GM04504 (cell line): ENCODE data around the gene TBC1D24.

Experiments
- DNase-seq: peaks from one replicate; pipeline ENCODE4 v3.0.0-alpha.2; 2012; ENCODE audit warnings: low read depth

Gene TBC1D24

GRCh38 chr16:2499454-2499853, 24.5 kb downstream of the TBC1D24 start:
- DNase-seq, result no peak

DNA sequence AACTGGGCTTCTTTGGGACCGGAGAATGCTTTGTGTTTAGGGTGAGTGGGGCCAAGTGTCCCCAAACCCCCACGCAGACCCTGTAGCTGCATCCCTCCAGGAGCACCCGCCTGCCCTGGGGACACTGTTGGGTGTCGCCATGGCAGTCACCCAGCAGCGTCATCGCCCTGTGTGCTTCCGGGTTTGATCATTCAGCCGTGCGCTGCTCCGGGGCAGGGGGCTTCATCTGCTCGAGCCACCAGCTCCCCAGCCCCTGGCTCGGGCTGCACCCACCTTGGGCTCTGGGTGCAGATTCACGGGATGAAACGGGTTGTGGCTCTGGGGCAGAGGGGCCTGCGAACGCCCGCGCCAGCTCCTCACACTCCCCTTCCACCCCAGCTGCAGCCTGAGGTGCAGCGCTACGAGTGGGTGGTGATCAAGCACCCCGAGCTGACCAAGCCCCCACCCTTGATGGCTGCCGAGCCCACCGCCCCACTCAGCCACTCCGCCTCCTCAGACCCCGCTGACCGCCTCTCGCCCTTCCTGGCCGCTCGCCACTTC, 25.0 kb downstream of the TBC1D24 start:
- DNase-seq, result no peak

GRCh38 chr16:2500430-2500917, 25.5 kb downstream of the TBC1D24 start:
- no peak for DNase-seq

DNA sequence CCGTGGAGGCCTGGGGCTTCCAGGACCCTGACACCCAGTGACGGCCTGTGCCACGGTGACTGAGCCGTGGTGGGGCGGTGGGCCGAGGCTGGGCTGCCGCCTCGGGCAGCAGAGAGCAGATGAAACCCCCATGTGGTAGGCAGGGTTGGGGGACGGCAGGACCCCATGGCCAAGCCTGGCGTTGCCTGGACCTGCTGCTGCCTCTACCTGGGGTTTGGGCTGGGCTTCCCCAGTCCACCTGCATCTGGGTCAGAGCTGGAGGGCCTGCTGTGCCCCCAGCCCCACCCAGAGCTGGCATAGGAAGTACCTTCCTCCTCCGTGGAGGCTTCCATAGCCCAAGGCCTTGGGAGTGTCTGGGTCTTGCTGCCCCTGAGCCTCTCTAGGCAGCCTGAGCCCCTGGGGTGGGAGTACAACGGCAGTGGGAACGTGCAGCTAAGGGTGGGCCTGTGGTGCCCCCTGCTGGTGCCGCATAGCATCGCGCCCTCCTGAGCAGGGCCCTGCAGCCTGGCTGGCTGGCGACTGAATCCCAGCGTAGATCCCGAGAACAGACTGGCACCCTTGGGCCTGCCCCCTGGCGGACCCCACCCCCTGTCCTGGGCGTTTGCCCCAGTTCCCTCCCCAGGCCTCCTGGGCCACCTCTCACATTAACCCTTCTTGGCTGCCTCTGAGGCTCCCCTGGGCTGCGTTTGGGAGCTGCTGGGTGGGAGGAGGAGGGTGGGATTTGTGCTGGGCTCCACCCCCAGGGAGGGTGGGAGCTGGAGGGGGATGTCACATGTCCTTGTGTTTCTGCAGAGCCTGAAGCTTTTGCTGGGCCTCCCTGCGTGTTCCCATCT, 26.2 kb downstream of the TBC1D24 start:
- peak; percentile 29 for DNase-seq

DNA sequence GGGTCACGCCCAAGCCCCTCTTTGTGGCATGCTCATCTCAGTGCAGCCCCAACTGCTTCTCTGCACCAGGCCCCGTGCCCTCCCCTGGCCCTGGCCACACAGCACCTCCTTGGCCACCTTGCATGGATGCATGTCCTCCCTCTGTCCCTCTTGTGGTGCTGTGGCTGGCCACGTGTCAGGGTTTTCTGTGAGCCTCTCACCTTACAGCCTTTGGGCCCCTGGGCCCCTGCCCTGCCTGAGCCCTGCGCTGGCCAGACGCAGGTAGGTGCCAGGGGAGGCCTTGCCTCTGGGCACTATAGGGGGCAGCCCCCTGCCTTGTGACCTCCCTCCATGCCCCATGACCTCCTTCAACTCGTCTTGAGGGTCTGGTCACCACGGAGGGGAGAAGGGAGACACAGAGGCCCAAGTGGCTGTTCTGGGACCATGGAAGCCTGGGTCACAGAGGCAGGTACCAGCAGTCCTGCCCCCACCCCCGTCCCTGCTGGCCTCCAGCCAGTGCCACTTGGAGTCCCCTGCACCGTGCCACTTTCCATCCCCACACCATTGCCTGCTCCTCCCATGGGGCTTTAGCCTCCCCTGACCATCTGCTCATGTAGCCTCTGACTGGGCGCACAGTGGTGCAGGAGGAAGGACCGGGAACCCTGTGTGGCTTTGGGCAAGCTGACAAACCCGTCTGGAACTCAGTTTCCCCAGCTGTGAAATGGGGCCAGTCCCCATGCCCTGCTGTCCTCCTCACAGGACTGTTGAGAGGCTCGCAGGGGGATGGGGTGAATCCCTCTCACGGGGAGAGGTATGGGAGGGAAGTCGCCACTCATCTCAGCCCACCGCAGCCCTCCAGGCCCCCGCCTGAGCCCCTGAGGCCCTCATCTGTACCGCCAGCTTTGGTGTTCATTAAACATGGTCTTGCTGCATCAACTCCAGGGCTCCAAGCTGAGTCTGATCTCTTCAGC, 27.3 kb downstream of the TBC1D24 start:
- DNase-seq, result no peak

DNA sequence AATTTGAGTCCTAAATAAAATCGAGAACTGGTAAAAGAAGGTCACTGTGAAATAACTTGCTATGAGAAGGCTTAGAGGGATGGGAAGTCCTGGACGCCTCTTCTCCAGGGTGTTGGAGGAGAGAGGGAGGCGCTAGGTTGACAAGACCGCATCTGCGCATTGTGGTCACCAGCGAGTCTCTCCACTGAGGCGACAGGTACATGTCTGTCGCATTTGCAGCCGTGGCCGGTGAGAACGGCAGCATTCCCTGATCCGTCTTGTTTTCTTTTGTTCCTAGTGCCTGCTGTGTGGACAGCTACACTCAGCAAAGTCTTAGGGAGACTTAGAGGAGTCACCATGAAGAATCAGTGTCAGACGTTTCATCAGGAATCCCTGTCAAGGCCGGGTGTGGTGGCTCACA, 30.8 kb downstream of the TBC1D24 start:
- DNase-seq, result no peak

DNA sequence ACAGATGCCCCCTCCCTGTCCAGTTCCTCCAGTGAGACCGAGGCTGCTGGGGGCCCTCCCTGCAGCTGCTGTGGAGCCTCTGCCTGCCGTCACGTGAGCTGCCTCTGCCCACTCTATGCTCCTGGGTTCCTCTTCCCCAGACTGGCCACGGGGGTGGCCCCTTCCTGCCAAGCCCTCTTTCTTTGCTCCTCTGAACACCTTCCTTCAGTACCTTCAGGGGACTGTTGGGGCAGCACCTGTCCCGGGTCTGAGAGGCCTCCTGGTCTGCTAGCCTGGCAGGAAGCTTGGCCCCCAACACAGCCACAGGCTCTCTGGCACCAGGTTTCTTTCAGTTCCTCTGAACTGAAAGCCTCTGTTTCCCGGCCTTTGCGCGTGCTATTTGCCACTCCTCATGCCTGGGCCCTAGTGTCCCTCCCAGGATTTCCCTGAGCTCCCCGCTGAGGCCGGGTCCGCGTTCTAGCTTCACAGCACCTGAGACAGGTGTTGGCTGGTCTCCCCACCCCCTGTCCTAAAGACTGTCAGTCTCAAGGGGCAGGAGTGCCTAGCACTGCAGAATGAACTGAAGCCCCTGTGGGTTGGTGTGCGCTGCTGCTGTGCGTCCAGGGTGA, 32.2 kb downstream of the TBC1D24 start:
- no peak for DNase-seq

- DNase-seq, result no peak
These were observed 32.7 kb downstream of the TBC1D24 start for GRCh38 chr16:2507665-2508064.

DNA sequence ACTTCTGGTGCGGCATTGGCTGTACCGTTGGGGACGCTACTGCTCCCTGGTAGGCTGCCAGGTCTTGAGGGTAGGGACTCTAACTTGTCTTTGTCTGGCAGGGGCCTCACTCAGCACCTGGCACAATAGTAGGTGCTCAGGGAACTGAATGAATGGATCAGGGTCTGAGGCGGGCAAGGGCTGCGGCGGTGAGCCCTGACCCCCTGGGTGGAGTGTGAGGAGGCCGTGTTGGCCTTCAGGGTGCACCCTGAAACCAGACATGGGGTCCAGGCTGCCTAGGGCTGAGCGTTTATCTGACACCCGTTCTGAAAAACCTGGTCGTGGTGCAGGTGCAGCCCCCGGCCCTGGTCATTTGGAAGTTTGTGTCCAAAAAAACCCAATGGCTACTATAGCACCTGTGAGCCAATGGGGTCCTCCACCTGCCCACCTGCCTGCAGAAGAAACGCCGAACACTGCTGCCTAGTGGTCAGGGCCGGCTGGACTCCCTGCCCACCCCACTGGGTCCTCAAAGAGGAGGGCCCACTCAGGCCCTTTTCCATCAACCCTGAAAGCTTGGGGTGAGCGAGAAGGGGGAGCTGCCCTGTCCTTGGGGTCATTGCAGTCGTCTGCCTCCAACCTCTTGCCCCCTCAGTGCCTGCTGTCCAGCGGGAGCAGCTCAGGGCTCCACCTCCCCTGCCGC, 33.9 kb downstream of the TBC1D24 start:
- DNase-seq, result no peak

GRCh38 chr16:2511128-2511800, 36.3 kb downstream of the TBC1D24 start:
- DNase-seq, result no peak

DNA sequence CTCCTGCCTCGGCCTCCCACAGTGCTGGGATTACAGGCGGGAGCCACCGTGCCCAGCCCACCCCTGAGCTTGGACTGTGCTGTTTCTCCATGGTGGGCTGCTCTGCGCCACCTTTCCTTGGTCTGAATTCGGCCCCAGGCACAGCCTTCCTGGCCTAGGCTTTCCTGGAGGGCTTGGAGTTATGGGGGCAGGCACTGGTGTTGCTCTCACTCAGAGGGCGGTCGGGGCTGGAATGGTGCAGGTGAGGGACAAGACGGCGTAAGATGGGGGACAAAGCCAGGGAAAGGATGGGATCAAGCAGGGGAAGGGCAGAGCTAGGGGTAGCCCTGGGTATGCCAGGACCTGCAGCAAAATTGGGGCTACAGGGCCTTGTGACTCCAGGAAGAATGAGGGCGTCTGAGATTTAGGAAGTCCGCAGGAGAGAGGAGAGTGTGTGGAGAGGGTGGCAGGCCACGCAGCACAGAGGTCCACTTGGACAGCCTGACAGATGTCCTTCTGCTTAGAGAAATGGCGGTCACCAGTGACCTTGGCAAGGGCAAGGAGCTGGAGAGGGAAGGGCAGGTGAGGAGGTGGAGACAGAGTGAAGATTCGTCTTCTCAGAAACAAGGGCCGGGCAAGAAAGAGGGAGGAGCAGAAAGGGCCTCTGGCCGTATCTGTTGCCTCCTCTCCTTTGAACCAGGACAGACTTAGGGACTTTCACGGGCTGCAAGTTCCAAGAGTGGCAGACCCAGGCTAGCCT, 37.2 kb downstream of the TBC1D24 start:
- no peak for DNase-seq

DNA sequence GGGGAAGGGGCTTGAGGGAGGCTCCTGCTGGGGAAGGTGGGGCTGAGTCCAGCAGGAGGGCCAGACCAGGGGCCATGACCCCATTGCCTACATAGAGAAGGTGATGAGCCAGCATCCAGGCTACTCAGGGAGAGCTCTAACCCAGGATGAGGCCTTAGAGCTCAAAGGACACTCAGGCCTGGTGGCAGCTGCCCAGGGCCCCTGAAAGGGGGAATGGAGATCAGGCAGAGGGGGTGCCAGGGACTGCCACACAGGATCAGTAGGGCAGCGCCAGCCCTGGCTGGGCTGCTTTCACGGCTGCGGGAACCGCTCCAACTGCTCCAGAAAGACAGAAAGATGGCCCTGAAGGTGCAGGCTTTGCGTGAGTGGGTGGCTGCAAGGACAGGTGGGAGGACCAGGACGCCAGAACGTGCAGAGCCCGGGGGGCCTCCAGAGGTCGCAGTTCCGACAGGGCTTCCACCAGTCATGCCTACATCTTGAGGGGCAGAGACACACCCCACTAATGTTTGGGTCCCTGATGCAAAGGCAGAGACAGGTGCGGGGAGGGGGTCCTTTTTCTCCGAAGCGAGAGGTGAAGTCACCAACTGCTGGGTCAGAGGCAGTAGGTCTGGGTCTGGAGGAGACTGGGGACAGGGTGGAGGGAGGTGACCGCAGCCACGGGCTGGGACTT, 37.9 kb downstream of the TBC1D24 start:
- DNase-seq, result no peak

DNA sequence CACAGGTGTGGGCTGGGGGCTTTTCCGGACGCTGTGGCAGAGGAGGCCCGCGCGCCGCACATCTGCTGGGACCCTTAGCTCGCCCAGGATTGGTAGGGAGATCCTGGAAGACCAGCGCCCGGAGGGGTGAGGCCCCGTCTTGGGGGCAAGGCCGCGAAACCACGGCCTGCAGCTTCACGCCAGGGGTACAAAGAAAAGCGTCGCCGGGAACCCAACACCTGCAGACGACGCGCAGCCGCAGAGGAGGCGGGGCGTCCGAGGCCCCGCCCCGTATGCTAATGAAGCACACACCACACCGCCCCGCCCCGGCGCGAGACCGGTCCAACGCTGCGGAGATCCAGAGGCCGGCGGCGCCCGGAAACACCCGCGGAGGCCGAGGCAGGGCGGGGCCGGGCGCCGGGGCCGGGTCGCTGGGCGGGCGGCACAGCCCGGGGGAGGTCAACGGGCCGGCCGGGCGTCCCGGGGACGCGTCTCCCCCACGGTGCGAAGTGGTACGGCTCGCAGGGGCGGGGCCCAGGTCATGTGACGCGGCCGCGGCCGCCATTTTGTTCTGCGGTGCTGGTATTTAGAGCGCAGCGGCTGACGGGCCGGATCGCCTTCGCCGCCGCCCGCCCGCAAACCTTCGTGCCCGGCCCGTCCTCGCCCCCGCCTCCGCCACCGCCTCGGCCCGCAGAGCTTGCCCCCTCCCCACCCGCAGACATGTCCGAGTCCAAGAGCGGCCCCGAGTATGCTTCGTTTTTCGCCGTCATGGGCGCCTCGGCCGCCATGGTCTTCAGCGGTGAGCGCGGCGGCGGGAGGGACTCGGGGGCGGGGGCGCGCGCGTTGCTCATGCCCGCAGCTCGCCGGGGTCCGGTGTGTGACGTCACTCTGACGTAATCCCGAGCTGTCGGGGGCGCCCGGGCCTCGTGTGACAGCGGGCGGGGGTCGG, 38.7 kb downstream of the TBC1D24 start, which contains the start of gene ATP6V0C:
TSS of gene ATP6V0C (plus strand) at position 548 of the 928 bp plus-strand sequence. CDS start at position 700, 152 bp downstream.
- peak; percentile 60 for DNase-seq

GRCh38 chr16:2514333-2515179, 39.6 kb downstream of the TBC1D24 start:
- no peak for DNase-seq

- no peak for DNase-seq
These were observed 40.4 kb downstream of the TBC1D24 start for GRCh38 chr16:2515180-2515851.

DNA sequence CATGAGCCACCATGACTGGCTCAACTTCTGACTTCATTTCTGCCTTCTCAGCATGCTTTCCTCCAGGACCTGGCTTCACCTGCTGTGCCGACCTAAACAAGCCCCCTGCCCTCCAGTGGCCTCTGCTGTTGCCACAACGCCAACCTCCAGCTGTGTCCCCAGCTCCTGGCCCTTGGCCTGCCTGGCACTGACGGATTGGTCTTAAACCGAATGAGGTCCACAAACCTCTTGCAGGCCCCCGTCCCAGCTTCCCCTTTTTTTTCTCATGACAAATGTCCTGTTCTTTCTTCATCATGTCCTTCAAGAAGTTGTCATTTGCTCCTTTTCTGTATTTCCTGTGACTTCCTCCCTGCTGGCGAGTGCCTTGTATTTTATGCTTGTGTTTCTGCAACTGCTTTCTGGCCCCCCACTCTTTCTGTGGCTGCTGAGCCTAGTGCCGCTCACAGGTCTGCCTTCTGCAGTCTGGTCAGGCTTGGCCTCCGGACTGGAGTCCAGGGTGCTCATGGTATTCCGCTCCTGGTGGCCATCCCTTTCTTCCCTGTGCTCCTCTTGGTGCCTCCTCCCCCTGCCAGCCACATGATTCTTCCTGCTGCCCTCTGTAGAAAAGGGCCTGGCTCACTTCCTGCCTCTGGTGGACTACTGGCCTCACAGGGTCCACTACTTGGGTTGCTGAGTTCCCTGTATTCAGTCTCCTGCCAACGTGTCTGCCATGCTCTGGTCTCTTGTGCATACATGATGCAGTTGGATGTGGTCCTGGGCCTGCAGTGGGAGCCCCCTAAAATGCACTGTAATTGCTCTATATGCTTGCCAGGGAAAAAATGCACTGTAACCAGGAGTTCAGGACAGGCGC, 41.7 kb downstream of the TBC1D24 start:
- DNase-seq, result no peak
